Endothelial cell of umbilical vein (primary cell): ENCODE measurements around the gene PLPPR5. TPM values are rescaled to one million over a fixed set of nuclear protein-coding genes. Genes with fewer than 3 reads are reported as not detected.

Experiments
- BruUV-seq: library from RNA; stranded (reverse); fragments of 400-500 nt; replicated peaks from 2 replicates; lab custom pipeline; 2021; lab: Mats Ljungman, UMichigan
- CTCF ChIA-PET: fragments of 300-600, 350-600 bp; sonication (Branson Sonifier 250); formaldehyde crosslinking; loops from one replicate; lab custom pipeline; 2021; ENCODE audit warnings: antibody characterized with exemption, inconsistent platforms; lab: Charles Lee
- POLR2A ChIA-PET: fragments of 300-600, 350-600 bp; sonication (Branson Sonifier 250); formaldehyde crosslinking; loops from one replicate; lab custom pipeline; 2021; ENCODE audit warnings: antibody characterized with exemption, inconsistent platforms; lab: Charles Lee
- DNase-seq: peaks from one replicate; pipeline ENCODE4 v3.0.0-alpha.2; 2011; ENCODE audit warnings: low read depth, low spot score
- FAIRE-seq: peaks from 2 replicates; lab custom pipeline; 2011; peaks lifted over from hg19 to GRCh38; lab: Jason Lieb, UNC
- H2AFZ ChIP-seq: 2 replicates; pipeline ENCODE4 v1.6.0; 2012; ENCODE audit warnings: low read depth, low read length, control low read depth, inconsistent platforms
- H3K27ac ChIP-seq: 2 replicates; pipeline ENCODE4 v1.5.1; 2011; ENCODE audit warnings: low read depth, mild to moderate bottlenecking, control low read depth, low read length, moderate library complexity; ENCODE audit not compliant: insufficient read depth
- H3K27me3 ChIP-seq, 2 experiments: 2 replicates each; pipeline versions ENCODE4 v1.6.0 to v1.6.1; 2011; ENCODE audit warnings: low read length in 2 of 2, mixed read lengths in 1 of 2; ENCODE audit not compliant: control insufficient read depth in 2 of 2, insufficient read depth in 2 of 2
- H3K36me3 ChIP-seq, 2 experiments: 2 replicates in 1 of 2; 3 replicates in 1 of 2; pipeline ENCODE4 v1.5.1; 2011; ENCODE audit warnings: low read length in 2 of 2, mild to moderate bottlenecking in 1 of 2, moderate library complexity in 1 of 2; ENCODE audit not compliant: control insufficient read depth in 2 of 2, insufficient read depth in 2 of 2; ENCODE audit errors: extremely low read depth in 1 of 2
- H3K4me1 ChIP-seq: 3 replicates; pipeline ENCODE4 v1.5.1; 2011; ENCODE audit warnings: mild to moderate bottlenecking, low read length; ENCODE audit not compliant: control insufficient read depth, insufficient read depth; ENCODE audit errors: extremely low read depth
- H3K4me2 ChIP-seq: 2 replicates; pipeline ENCODE4 v1.6.1; 2011; ENCODE audit warnings: low read length, control low read depth, mixed read lengths; ENCODE audit not compliant: insufficient read depth
- H3K4me3 ChIP-seq, 3 experiments: fragments of 200-600 bp in 1 of 3; sonication (generic), shearing (Covaris generic) in 1 of 3; replicated peaks in 1 of 3; 2 replicates each; pipeline ENCODE4 v1.5.1; 2011 to 2016; ENCODE audit warnings: control low read depth in 3 of 3, low read length in 3 of 3, mild to moderate bottlenecking in 2 of 3, inconsistent platforms in 1 of 3, low read depth in 1 of 3, moderate library complexity in 1 of 3; ENCODE audit not compliant: insufficient read depth in 1 of 3
- H3K79me2 ChIP-seq: 2 replicates; pipeline ENCODE4 v1.6.0; 2012; ENCODE audit warnings: low read length, inconsistent platforms; ENCODE audit not compliant: control insufficient read depth, insufficient read depth
- H3K9ac ChIP-seq: replicated peaks from 2 replicates; pipeline ENCODE3; 2011; ENCODE audit warnings: low read length, control low read depth; ENCODE audit not compliant: insufficient read depth; ENCODE audit errors: extremely low read depth
- H3K9me1 ChIP-seq: replicated peaks from 3 replicates; pipeline ENCODE4 v1.6.0; 2011; ENCODE audit warnings: mild to moderate bottlenecking, low read length; ENCODE audit not compliant: control insufficient read depth, insufficient read depth; ENCODE audit errors: extremely low read depth
- H3K9me3 ChIP-seq: replicated peaks from 2 replicates; pipeline ENCODE4 v1.5.1; 2012; ENCODE audit warnings: low read length, inconsistent platforms; ENCODE audit not compliant: control insufficient read depth, insufficient read depth
- H4K20me1 ChIP-seq: replicated peaks from 2 replicates; pipeline ENCODE3; 2011; ENCODE audit warnings: mild to moderate bottlenecking, low read length; ENCODE audit not compliant: control insufficient read depth, insufficient read depth; ENCODE audit errors: extremely low read depth
- CTCF ChIP-seq, 2 donors: IDR thresholded peaks; 1 replicate in 1 of 2; 2 replicates in 1 of 2; pipeline ENCODE4 v1.5.1; 2011; ENCODE audit warnings: low read length in 2 of 2, mild to moderate bottlenecking in 2 of 2, moderate library complexity in 2 of 2, control low read depth in 1 of 2, inconsistent platforms in 1 of 2, low read depth in 1 of 2; ENCODE audit not compliant: insufficient read depth in 1 of 2; ENCODE audit errors: extremely low read depth in 1 of 2
- EZH2 ChIP-seq: IDR thresholded peaks from 2 replicates; pipeline ENCODE4 v1.6.1; 2012; ENCODE audit warnings: borderline replicate concordance, low read depth, mild to moderate bottlenecking, moderate library complexity, low read length, inconsistent platforms; ENCODE audit not compliant: severe bottlenecking
- FOS ChIP-seq: IDR thresholded peaks from 2 replicates; pipeline ENCODE4 v1.6.1; 2011; ENCODE audit warnings: mild to moderate bottlenecking, low read length, moderate library complexity, borderline replicate concordance; ENCODE audit not compliant: insufficient read depth
- GATA2 ChIP-seq: IDR thresholded peaks from 2 replicates; pipeline ENCODE4 v1.7.0; 2011; ENCODE audit warnings: low read depth, mild to moderate bottlenecking, moderate library complexity, mixed read lengths, low read length; ENCODE audit not compliant: insufficient read length, insufficient read depth
- JUN ChIP-seq: IDR thresholded peaks from 2 replicates; pipeline ENCODE4 v1.6.1; 2011; ENCODE audit warnings: borderline replicate concordance, low read depth; ENCODE audit not compliant: insufficient read length, insufficient read depth
- MAX ChIP-seq: IDR thresholded peaks from 2 replicates; pipeline ENCODE4 v1.6.1; 2011; ENCODE audit not compliant: insufficient read depth, insufficient read length
- MYC ChIP-seq: IDR thresholded peaks from one replicate; pipeline ENCODE4 v1.6.1; 2011; ENCODE audit warnings: mild to moderate bottlenecking, low read depth, low read length
- POLR2AphosphoS5 ChIP-seq: IDR thresholded peaks from 2 replicates; pipeline ENCODE4 v1.6.1; 2012; ENCODE audit warnings: low read depth, mild to moderate bottlenecking, control low read depth, low read length, moderate library complexity; ENCODE audit not compliant: insufficient read depth
- dilution Hi-C: fragments of 300-500 bp; cut with MboI; formaldehyde crosslinking; loops from one replicate; pipeline ENCODE4 v1.15.0; 2019; ENCODE audit warnings: low sequenced_read_pairs; ENCODE audit not compliant: extremely low pct_ligation_motif_present
- intact Hi-C: fragments of 100-400 bp; cut with micrococcal nuclease; formaldehyde crosslinking; loops from one replicate; pipeline ENCODE4 v1.10.0; 2022
- polyA plus RNA-seq, 4 experiments: library from polyadenylated mRNA; depleted of rRNA in 3 of 4; stranded (reverse) in 3 of 4; unstranded in 1 of 4; fragments of >200 nt; gene quantifications; 2 replicates each; pipeline versions ENCODE4 v1.2.1 to v1.2.3, GENCODE V29; 2011 to 2012; ENCODE audit warnings: missing spikeins in 1 of 4
- total RNA-seq: library from RNA; stranded (reverse); gene quantifications from 2 replicates; pipeline ENCODE4 v1.2.3, GENCODE V29; 2021

Gene PLPPR5
- total and polyA plus RNA-seq, 2 donors (not counting 3 experiments of a cell fraction or from before 2014, with no cell fraction given): not detected

- H4K20me1 ChIP-seq: no peaks in the 10 kb centered on the region
- no peak overlapping the region for H3K9ac ChIP-seq
- no peak for FAIRE-seq
- no peaks in the 10 kb centered on the region for H3K36me3 ChIP-seq
- no peak overlapping the region for H2AFZ ChIP-seq
- ChIA-PET POLR2A (no interaction called here), CTCF (interaction anchor here (1.0 to 1.2 kb wide), 2 partner anchors 11 to 17 kb away, joined by 3 read pairs; no protein-coding TSS in a partner anchor)
- dilution Hi-C loops: no loop called here
- DNase-seq: no peak
- no peak overlapping the region for H3K4me3 ChIP-seq
- no peak overlapping the region for H3K27ac ChIP-seq
- no peaks in the 10 kb centered on the region for H3K4me1 ChIP-seq
- peaks cover 7 to 22% of the 10 kb centered on the region in 2 experiments for H3K27me3 ChIP-seq
- no peak overlapping the region for H3K4me2 ChIP-seq
- TF ChIP-seq JUN: no peak
- TF ChIP-seq CTCF (IDR thresholded peaks at IDR 0.05; ENCODE audit: extremely low read depth in 1 of 2, insufficient read depth in 1 of 2, low read depth in 1 of 2, low read length in 2 of 2): no peak
- no peak for TF ChIP-seq EZH2
- TF ChIP-seq FOS: no peak
- TF ChIP-seq POLR2AphosphoS5: no peak
- no peak for TF ChIP-seq GATA2
- TF ChIP-seq MYC: no peak
- no peak for TF ChIP-seq MAX
- intact Hi-C loops: no loop called here
- H3K79me2 ChIP-seq: no peaks in the 10 kb centered on the region
- no peaks in the 10 kb centered on the region for H3K9me3 ChIP-seq
- H3K9me1 ChIP-seq: no peaks in the 10 kb centered on the region
- BruUV-seq: no TSS peak
These were observed 25.2 kb downstream of the PLPPR5 start for GRCh38 chr1:98979463-98979862.
